ENCODE data around the gene AKIP1.
"Not testable (repeated sequence)": the region's sequence is repeated elsewhere in the genome, so short reads cannot be mapped to it uniquely, and the experiment has no call there.

AKIP1 gene, protein sequence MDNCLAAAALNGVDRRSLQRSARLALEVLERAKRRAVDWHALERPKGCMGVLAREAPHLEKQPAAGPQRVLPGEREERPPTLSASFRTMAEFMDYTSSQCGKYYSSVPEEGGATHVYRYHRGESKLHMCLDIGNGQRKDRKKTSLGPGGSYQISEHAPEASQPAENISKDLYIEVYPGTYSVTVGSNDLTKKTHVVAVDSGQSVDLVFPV

DNA sequence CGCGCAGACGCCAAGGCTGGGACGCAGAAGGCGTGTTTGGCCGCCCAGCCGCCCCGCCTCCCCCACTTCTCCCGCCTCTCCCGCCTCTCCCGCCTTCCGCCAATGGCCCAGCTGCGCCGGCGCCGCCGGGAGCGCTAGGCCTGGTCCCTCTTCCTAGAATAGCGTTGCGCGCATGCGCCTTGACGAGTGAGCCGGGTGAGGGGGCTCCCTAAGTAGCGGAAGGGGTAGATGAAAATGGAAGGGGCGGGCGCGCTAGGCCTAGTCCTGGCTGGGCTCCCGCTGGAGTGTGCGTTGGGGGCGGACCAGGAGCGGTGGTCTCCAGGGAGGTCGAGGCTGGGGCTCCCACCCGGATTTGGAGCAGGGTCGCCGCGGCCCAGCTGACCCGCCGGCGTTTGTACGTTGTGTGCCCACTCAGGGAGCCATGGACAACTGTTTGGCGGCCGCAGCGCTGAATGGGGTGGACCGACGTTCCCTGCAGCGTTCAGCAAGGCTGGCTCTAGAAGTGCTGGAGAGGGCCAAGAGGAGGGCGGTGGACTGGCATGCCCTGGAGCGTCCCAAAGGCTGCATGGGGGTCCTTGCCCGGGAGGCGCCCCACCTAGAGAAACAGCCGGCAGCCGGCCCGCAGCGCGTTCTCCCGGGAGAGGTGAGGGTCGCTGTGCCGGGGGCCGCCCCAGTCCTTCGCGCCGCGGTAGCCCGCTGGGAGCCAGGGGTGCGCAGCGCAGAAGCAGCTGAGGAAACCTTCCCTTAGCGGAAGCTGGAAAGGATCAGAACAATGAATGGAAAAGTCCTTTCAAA is at the start of gene AKIP1:
Gene AKIP1, plus strand, starts transcription at position 161 of the 795 bp plus-strand sequence. Its CDS starts 261 bp downstream, at position 422.
- peak; percentile 92 for DNase-seq (ENCODE audit: low read depth, low spot score)

DNA sequence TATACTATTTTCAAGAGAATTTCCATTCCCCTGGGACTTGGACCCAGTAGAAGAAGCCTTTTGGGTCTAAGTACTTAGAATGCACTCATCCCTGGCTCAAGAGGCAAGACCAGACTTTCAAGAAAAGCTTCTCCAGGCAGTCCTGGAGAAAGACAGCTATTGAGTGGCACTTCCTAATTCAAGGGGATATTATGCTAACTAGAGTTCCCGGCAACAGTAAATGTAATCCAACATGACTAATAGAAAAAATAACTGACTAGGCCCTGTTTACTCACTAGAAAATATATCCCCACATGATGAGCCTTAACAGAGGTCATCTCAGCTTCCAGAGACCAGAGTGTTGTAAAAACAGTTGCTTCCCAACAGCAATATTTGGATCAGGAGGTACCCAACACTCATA is 47.2 kb upstream of the AKIP1 start:
- DNase-seq (ENCODE audit: low read depth, low spot score) = no peak

GRCh38 chr11:8865304-8865703 is 45.7 kb upstream of the AKIP1 start:
- no peak for DNase-seq (ENCODE audit: low read depth, low spot score)

- DNase-seq (ENCODE audit: low read depth, low spot score) = no peak
Measured at GRCh38 chr11:8867035-8867434, 44.0 kb upstream of the AKIP1 start.

- DNase-seq (ENCODE audit: low read depth, low spot score) = no peak
Measured at GRCh38 chr11:8867931-8868631, 42.9 kb upstream of the AKIP1 start.

DNA sequence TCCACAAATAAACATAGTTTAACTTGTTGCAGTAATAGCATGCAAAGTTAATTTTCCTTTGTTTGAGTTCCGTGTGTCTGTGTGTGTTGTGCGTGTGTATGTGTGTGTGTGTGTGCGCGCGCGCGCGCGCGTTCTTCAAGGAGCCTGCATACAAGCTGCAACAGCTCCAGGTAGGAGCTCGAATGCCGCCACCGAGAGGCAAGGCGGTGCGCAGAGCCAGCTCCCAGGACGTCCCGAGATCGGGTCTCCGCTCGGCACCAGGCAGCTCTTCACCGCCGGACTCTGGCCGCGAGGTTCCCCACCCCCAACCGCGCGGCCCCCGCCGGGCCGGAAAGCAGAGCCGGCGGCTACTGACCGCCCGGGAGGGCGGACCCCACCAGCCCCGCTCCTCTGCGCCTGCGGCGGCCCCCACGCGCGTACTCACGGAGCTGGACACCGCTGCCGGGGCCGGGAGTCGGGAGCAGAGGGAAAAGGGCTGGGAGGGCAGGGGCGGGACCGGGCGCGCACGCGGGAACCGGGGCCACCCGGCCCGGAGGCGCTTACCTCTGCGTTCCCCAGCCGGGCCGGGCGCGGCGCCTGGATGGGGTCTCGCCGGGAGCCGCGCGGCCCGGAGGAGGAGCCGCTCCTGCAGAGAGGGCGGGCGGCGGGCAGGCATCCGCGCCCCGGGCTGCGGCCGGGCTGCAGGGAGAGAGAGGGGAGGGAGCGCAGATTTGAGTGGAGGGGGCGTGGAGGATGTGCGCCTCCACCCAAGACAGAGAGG is 40.4 kb upstream of the AKIP1 start:
- no peak for DNase-seq (ENCODE audit: low read depth, low spot score)

DNA sequence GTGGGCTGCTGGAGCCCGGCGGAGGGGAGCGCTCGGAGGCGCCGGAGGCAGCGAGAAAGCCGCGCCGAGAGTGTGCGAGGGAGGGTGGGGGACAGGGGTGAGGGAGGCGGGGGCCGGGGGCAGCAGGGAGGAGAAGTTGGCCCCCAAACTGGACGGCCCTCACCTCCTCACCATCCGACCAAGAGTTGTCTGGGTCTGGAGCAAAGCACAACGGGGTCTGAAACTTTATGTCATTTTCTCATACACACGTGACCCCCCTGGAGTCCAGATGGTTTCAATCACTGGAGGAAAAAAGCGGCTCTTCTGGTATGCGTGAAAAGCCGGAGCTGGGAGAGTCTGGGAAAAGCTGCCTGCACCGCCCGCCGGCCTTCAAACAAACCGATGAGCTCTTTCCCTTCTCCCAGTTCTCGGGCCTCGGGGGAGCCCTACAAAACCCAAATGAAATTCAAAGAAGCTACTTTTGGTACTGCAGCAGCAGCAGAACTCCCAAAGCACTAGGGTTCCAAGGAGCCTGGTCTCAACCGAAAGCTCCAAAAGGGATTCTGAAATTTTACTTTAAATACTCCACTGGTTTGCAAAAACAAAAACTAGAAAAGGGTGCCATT is 39.7 kb upstream of the AKIP1 start:
- peak; percentile 93 for DNase-seq (ENCODE audit: low read depth, low spot score)

DNA sequence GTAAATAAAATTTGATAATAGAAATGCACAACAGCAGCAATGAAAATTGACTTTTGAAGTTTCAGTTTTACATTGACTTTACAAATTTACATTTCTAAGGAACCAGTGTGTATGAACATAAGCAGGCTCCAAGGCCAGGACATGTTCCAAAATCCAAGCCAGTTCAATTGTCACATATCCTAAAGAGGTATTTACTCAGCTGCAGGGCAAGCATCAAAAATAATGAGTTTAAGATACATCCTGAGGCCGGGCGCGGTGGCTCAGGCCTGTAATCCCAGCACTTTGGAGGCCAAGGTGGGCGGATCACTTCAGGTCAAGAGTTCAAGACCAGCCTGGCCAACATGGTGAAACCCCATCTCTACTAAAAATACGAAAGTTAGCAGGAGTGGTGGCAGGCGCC is 39.0 kb upstream of the AKIP1 start:
- DNase-seq (ENCODE audit: low read depth, low spot score) = no peak

- no peak for DNase-seq (ENCODE audit: low read depth, low spot score)
Measured at GRCh38 chr11:8873741-8874405, 37.1 kb upstream of the AKIP1 start.

- DNase-seq (ENCODE audit: low read depth, low spot score) = no peak
Measured at GRCh38 chr11:8878771-8879170, 32.2 kb upstream of the AKIP1 start.

GRCh38 chr11:8881585-8881984 is 29.4 kb upstream of the AKIP1 start:
- not testable (repeated sequence) for DNase-seq (ENCODE audit: low read depth, low spot score)

DNA sequence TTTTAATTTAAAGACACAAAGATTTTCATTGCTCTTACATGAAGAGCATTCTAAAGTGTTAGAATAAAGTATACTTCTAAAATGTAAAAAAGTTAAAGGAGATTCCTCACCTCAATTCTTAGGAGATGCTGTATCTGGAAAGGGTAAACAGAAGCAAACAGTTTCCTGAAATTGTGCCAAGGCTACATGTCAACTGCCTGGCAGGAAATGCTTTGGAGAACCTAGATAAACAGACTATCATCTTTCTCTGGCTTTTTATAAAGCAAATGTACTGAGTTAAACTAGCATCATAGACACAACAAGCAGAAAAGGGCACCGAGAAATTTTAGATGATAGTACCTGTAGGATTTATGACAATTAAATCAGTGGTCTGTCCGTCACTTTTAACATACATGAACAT is 24.7 kb upstream of the AKIP1 start:
- no peak for DNase-seq (ENCODE audit: low read depth, low spot score)

- not testable (repeated sequence) for DNase-seq (ENCODE audit: low read depth, low spot score)
Measured at GRCh38 chr11:8891185-8891584, 19.8 kb upstream of the AKIP1 start.

DNA sequence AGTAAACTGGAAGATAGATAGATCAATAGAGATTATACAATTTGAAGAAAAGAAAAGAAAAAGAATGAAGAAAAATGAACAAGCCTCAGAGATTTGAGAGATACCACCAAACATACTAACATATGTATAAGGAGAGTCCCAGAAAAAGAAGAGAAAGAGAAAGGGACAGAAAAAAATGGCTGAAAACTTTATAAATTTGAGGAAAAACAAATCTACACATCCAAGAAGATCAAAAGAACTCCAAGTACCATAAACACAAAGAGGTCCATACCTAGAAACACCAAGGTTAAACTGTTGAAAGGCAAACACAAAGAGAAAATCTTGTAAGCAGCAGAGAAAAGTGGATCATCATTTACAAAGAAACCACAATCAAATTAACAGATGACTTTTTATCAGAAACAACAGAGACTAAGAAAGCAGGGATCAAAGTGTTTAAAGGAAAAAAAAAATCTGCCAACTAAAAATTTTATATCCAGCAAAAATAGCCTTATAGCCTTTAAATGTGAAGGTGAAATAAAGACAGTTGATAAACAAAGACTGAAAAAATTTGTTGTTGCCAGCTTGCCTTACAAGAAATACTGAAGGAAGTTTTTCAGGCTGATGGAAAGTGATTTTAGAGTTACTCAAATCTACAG is 11.8 kb upstream of the AKIP1 start:
- no peak for DNase-seq (ENCODE audit: low read depth, low spot score)

DNA sequence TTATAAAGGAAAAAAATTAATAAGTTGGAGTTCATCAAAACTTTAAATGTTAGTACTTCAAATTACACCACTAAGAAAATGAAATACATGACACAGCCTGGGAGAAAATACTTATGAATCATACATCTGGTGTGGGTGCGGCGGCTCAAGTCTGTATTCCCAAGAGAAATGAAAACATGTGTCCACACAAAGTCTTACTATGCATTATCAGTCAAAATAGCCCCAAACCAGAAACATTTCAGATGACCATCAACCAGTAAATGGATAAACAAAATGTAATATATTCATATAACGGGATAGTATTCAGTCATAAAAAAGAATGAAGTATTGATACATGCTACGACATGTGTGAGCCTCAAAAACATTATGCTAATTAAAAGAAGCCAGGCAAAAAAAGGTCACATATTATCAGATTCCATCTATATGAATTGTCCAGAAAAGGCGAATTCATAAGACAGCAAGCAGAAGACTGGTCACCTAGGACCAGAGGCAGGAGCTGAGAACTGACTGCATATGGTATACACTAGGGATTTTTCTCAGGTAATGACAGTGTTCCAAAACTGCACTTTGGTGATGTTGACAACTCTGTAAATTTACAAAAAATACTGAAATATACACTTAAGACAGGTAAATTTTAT is 5.3 kb upstream of the AKIP1 start:
- DNase-seq (ENCODE audit: low read depth, low spot score) = no peak

DNA sequence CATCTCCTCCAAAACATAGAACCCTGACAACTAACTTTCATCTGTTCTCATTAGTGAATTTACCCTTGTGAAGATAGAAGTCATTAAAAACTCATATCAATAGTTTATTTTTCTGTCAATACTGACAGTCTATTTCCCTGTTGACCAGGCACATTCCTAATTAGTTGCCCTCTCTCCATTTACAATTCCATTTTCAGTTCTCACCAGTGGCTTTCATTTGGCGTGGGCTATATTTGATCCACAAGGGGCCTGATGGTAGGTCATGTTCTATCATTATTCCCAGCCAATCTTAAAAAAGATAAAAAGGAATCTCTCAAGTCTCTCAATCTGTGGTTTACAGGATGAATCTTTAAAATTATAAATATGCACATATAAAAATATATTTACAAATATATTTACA is 3.9 kb upstream of the AKIP1 start:
- DNase-seq (ENCODE audit: low read depth, low spot score) = no peak

GRCh38 chr11:8908099-8908498 is 2.9 kb upstream of the AKIP1 start:
- DNase-seq (ENCODE audit: low read depth, low spot score) = no peak

DNA sequence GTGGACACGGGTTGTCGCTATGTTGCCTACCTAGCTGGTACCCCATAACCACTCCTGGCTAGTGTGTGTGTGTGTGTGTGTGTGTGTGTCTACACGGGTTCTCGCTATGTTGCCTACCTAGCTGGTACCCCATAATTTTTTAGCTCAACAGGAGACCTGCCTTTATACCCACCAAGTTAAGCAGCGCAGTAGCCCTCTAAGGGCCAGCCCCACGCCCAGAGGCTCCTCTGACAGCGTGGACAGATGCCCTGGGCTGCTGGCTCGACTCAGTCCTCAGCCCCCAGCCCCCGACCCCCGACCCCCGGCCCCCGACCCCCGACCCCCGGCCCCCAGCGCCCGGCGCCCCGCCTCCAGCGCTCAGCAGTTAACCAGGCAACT is 351 bp upstream of the AKIP1 start:
- no peak for DNase-seq (ENCODE audit: low read depth, low spot score)

DNA sequence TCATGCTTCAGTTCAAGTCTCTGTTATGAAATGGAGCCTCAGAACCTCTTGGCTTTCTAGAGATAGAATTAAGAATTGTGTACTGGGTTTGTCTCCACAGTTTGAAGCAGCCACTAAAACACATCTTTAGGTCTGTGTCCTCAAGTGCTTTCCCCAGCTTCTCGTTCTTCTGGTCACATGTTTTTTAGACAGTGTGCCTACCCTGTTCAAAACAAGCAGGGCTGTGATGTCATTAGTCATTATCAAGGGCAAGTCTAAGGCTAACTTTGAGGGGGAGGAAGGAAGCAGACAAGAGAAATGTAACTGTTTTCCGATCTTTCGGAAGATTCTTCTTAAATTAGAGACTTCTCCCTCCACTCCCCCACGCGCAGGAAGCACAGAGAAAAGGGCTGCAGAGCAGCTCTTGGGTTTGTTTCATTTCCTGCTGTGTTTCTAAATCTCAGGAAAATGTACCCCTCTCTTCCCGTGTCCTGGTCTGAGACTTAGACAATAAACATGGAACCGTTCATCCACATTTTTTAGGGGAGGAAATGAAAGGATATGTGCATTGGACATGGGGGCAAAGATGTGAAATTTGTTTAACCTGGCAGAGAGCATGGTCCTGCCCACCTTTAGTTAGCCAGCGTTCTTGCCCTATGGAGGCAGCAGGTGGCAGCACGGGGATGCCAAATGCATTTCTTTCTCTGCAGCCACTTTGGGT is 3.1 kb downstream of the AKIP1 start:
- no peak for DNase-seq (ENCODE audit: low read depth, low spot score)

DNA sequence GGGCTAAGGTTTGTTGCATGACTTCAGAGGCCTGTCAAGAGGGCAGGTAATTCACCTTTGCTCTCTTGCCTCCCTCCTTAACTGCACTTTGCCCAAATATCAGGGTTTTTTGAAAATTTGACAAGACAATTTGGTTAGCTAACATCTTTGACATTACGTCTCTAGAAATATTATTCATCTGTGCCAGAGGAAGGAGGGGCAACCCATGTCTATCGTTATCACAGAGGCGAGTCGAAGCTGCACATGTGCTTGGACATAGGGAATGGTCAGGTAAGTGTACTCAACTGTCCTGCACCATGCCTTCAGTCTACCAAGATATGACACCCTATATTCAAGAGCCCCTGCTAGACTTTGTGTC is 3.7 kb downstream of the AKIP1 start:
- no peak for DNase-seq (ENCODE audit: low read depth, low spot score)

All from smooth muscle cell of the brain vasculature (primary cell).